Measurements from ENCODE around the gene TPSB2. TPM values are rescaled to one million over a fixed set of nuclear protein-coding genes. Genes with fewer than 3 reads are reported as not detected.

The TPSB2 gene
- polyA plus RNA-seq, 1 donor (not counting 4 experiments of a cell fraction or from before 2014, with no cell fraction given), result not detected

DNA sequence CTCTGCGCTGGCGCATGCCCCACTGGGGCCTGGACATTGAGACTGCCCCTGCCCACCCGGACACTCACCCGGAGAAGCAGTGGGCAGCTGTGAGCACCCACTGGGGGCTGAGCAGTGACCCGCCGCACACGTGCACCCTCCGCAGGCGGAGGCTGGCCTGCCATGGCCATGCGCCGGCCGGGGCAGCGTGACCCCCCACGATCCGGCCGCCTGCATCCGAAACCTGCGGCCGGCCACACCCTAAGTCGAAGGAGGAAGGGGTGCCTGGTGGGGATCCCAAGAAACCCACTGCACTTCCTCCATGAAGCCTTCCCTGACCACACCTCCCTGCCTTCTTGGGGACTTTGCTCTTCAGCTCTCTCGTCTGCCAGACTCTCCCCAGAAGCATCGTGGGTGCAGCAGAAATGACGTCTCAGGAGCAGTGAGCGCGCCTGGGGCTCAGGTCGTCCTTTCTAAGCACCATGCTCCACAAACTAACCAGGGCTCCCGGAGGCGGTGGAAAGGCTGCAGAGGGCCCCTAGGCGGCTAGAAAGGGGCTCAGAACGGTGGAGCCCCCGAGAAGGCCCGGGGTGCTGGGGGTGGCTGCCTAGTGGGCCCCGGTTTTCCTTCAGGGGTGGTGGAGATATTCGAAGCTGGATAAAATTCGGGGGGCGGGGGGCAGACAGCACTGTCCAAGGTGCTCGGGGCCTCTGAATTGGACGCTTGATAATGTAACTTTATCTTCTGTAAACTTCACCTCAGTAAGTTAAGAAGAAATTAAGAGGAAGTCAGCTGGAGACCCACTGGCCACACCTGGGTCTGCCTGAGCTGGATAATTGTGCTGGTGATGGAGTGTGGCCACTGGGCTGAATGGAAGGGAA is 6.4 kb downstream of the TPSB2 start:
- H3K79me2 ChIP-seq (ENCODE audit: control insufficient read depth, insufficient read depth, low read length), result no peaks in the 10 kb centered on the region
- H3K4me2 ChIP-seq (ENCODE audit: control insufficient read depth, extremely low read depth, insufficient read depth, low read depth, low read length), result no peak overlapping the region
- no peaks in the 10 kb centered on the region for H3K9me1 ChIP-seq (ENCODE audit: control insufficient read depth, extremely low read depth, insufficient read depth, low read length)
- no peaks in the 10 kb centered on the region for H3K9me3 ChIP-seq (ENCODE audit: control insufficient read depth, low read depth, low read length)
- FAIRE-seq (no peak), DNase-seq (ENCODE audit: low read depth, low spot score) (no peak)
- no peak for TF ChIP-seq EZH2 (IDR thresholded peaks at IDR 0.05; ENCODE audit: low read length)
- TF ChIP-seq, protein P1, sequence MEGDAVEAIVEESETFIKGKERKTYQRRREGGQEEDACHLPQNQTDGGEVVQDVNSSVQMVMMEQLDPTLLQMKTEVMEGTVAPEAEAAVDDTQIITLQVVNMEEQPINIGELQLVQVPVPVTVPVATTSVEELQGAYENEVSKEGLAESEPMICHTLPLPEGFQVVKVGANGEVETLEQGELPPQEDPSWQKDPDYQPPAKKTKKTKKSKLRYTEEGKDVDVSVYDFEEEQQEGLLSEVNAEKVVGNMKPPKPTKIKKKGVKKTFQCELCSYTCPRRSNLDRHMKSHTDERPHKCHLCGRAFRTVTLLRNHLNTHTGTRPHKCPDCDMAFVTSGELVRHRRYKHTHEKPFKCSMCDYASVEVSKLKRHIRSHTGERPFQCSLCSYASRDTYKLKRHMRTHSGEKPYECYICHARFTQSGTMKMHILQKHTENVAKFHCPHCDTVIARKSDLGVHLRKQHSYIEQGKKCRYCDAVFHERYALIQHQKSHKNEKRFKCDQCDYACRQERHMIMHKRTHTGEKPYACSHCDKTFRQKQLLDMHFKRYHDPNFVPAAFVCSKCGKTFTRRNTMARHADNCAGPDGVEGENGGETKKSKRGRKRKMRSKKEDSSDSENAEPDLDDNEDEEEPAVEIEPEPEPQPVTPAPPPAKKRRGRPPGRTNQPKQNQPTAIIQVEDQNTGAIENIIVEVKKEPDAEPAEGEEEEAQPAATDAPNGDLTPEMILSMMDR (optimal IDR thresholded peaks at IDR 0.05 in 1 of 3, IDR thresholded peaks at IDR 0.05 in 1 of 3, conservative IDR thresholded peaks at IDR 0.05 in 1 of 3; ENCODE audit: extremely low read depth in 1 of 3, insufficient read depth in 2 of 3, low read length in 3 of 3), result no peak
- H3K4me3 ChIP-seq (ENCODE audit: control insufficient read depth in 2 of 3, extremely low read depth in 1 of 3, insufficient read depth in 2 of 3, low read depth in 1 of 3, low read length in 3 of 3), result no peak overlapping the region
- no peak overlapping the region for H2AFZ ChIP-seq (ENCODE audit: control insufficient read depth, low read length)
- dilution Hi-C loops (cut with MboI; ENCODE audit: extremely low pct_ligation_motif_present, low sequenced_read_pairs), result no loop called here
- H4K20me1 ChIP-seq (ENCODE audit: control insufficient read depth, extremely low read depth, insufficient read depth, low read length), result no peaks in the 10 kb centered on the region
- H3K27ac ChIP-seq (ENCODE audit: control insufficient read depth, insufficient read depth, low read length), result no peak overlapping the region
- no peaks in the 10 kb centered on the region for H3K36me3 ChIP-seq (ENCODE audit: control insufficient read depth in 2 of 2, extremely low read depth in 1 of 2, insufficient read depth in 2 of 2, low read length in 2 of 2)
- H3K27me3 ChIP-seq (ENCODE audit: control insufficient read depth, extremely low read depth, insufficient read depth, low read length), result no peaks in the 10 kb centered on the region
- no peaks in the 10 kb centered on the region for H3K4me1 ChIP-seq (ENCODE audit: control insufficient read depth, extremely low read depth, insufficient read depth, low read length)
- H3K9ac ChIP-seq (ENCODE audit: control insufficient read depth, extremely low read depth, insufficient read depth, low read length), result no peak overlapping the region

DNA sequence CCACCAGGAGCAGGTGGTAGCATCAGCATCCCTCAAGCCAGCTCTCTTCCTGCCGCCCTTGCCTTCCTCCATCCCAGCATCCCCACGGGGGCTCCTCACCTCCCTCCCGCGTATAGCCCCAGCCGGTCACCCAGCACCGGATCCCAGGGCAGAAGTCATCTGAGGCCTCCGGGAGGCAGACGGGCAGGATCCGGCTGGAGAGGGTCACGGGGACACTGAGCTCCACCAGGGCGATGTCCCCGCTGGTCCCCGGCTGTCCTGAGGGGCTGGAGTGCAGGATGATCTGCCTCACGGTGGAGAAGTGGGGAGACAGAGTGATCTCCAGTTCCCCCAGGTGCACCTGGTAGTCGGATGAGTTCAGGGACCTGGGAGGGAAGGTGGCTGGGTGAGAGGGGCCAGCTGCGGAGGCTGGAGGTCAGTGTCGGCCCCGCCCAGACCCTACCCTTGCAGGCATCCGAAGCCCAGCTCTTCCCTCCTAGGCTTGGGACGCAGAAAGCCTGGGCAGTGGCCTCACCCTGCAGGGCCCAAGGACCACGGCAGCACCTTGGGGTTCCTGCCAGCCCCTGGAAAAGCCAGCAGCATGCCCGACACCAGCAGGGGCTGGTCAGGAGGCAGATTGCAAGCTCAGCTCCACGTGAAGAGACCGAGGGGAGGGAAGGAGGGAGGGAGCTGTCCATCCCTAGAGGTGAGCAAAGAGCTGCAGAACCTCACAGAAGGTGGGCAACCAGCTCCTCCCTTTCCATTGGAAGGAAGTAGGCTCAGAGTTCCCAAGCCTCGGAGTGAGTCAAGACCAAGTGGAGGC is 7.2 kb downstream of the TPSB2 start:
- FAIRE-seq, result no peak
- no peak for TF ChIP-seq EZH2 (IDR thresholded peaks at IDR 0.05; ENCODE audit: low read length)
- TF ChIP-seq, protein P1 (optimal IDR thresholded peaks at IDR 0.05 in 1 of 3, IDR thresholded peaks at IDR 0.05 in 1 of 3, conservative IDR thresholded peaks at IDR 0.05 in 1 of 3; ENCODE audit: extremely low read depth in 1 of 3, insufficient read depth in 2 of 3, low read length in 3 of 3), result no peak
- DNase-seq (ENCODE audit: low read depth, low spot score), result no peak

More for the DNA sequence above, 7.2 kb downstream of the TPSB2 start:
- H3K4me3 ChIP-seq (ENCODE audit: control insufficient read depth in 2 of 3, extremely low read depth in 1 of 3, insufficient read depth in 2 of 3, low read depth in 1 of 3, low read length in 3 of 3), result no peak overlapping the region
- no peak overlapping the region for H3K4me2 ChIP-seq (ENCODE audit: control insufficient read depth, extremely low read depth, insufficient read depth, low read depth, low read length)
- no peaks in the 10 kb centered on the region for H3K36me3 ChIP-seq (ENCODE audit: control insufficient read depth in 2 of 2, extremely low read depth in 1 of 2, insufficient read depth in 2 of 2, low read length in 2 of 2)
- dilution Hi-C loops (cut with MboI; ENCODE audit: extremely low pct_ligation_motif_present, low sequenced_read_pairs), result no loop called here
- H2AFZ ChIP-seq (ENCODE audit: control insufficient read depth, low read length), result no peak overlapping the region
- no peaks in the 10 kb centered on the region for H3K79me2 ChIP-seq (ENCODE audit: control insufficient read depth, insufficient read depth, low read length)
- no peak overlapping the region for H3K9ac ChIP-seq (ENCODE audit: control insufficient read depth, extremely low read depth, insufficient read depth, low read length)
- peaks cover 4% of the 10 kb centered on the region for H3K27me3 ChIP-seq (ENCODE audit: control insufficient read depth, extremely low read depth, insufficient read depth, low read length)
- no peaks in the 10 kb centered on the region for H3K9me1 ChIP-seq (ENCODE audit: control insufficient read depth, extremely low read depth, insufficient read depth, low read length)
- H3K4me1 ChIP-seq (ENCODE audit: control insufficient read depth, extremely low read depth, insufficient read depth, low read length), result no peaks in the 10 kb centered on the region
- H4K20me1 ChIP-seq (ENCODE audit: control insufficient read depth, extremely low read depth, insufficient read depth, low read length), result no peaks in the 10 kb centered on the region
- H3K9me3 ChIP-seq (ENCODE audit: control insufficient read depth, low read depth, low read length), result no peaks in the 10 kb centered on the region
- H3K27ac ChIP-seq (ENCODE audit: control insufficient read depth, insufficient read depth, low read length), result no peak overlapping the region

Data from keratinocyte (primary cell).